WTC11 (cell line): ENCODE measurements around the gene NFXL1. TPM values are rescaled to one million over a fixed set of nuclear protein-coding genes. Genes with fewer than 3 reads are reported as not detected.
A peak's percentile ranks its signal among the peaks of the same experiment; 100 is the strongest.

ENCODE experiments used
- ATAC-seq: fragments of 200-7000 bp; cut with Tn5 transposase; 2 replicates; pipeline ENCODE4 v1.10.0; 2021; ENCODE audit warnings: mild to moderate bottlenecking, moderate library complexity
- CTCF ChIA-PET: fragments of 300-600 bp; sonication (Branson Sonifier 250); formaldehyde crosslinking; loops from one replicate; lab custom pipeline; 2021; ENCODE audit warnings: antibody characterized with exemption; lab: Charles Lee
- POLR2A ChIA-PET: fragments of 350-600 bp; sonication (Branson Sonifier 250); formaldehyde crosslinking; loops from one replicate; lab custom pipeline; 2021; ENCODE audit warnings: antibody characterized with exemption; lab: Charles Lee
- DNase-seq: peaks from one replicate; pipeline ENCODE4 v3.0.0; 2021; ENCODE audit warnings: low spot score
- H3K27ac Mint-ChIP-seq: 2 replicates; pipeline ENCODE4 v1.8.0; 2021; ENCODE audit warnings: mixed read lengths
- H3K27me3 Mint-ChIP-seq: 2 replicates; pipeline ENCODE4 v1.8.0; 2021; ENCODE audit warnings: low read depth, mild to moderate bottlenecking, moderate library complexity, mixed read lengths
- H3K36me3 Mint-ChIP-seq: 2 replicates; pipeline ENCODE4 v1.8.0; 2021; ENCODE audit warnings: mixed read lengths
- H3K4me1 Mint-ChIP-seq: 2 replicates; pipeline ENCODE4 v1.8.0; 2022; ENCODE audit warnings: mixed read lengths
- H3K4me3 Mint-ChIP-seq: 2 replicates; pipeline ENCODE4 v1.8.0; 2021; ENCODE audit warnings: mild to moderate bottlenecking, moderate library complexity, mixed read lengths
- H3K9me3 Mint-ChIP-seq: 2 replicates; pipeline ENCODE4 v1.8.0; 2021; ENCODE audit warnings: mixed read lengths
- CREB1 ChIP-seq: sonication (generic); formaldehyde crosslinking; IDR thresholded peaks from 2 replicates; pipeline ENCODE4 v1.8.0; 2023; ENCODE audit warnings: mild to moderate bottlenecking, missing genetic modification reagents
- FOXJ3 ChIP-seq: sonication (generic); formaldehyde crosslinking; IDR thresholded peaks from 2 replicates; pipeline ENCODE4 v1.9.0; 2021; ENCODE audit warnings: missing genetic modification reagents, mild to moderate bottlenecking, borderline replicate concordance
- FOXK1 ChIP-seq: sonication (generic); formaldehyde crosslinking; IDR thresholded peaks from 2 replicates; pipeline ENCODE4 v1.8.0; 2022; ENCODE audit warnings: mild to moderate bottlenecking, moderate library complexity, missing genetic modification reagents
- FOXP1 ChIP-seq: sonication (generic); formaldehyde crosslinking; IDR thresholded peaks from 2 replicates; pipeline ENCODE4 v1.8.0; 2022; ENCODE audit warnings: missing genetic modification reagents, mild to moderate bottlenecking, moderate library complexity, borderline replicate concordance
- GTF2I ChIP-seq: fragments of 250-450 bp; sonication (Bioruptor Pico); conservative IDR thresholded peaks from 2 replicates; pipeline ENCODE4 v1.4.0; 2021; ENCODE audit warnings: mild to moderate bottlenecking
- HMGA2 ChIP-seq: fragments of 250-450 bp; sonication (Bioruptor Pico); IDR thresholded peaks from 2 replicates; pipeline ENCODE4 v1.4.0; 2021; ENCODE audit warnings: mild to moderate bottlenecking, moderate library complexity
- HMGXB4 ChIP-seq: sonication (generic); formaldehyde crosslinking; IDR thresholded peaks from 2 replicates; pipeline ENCODE4 v1.8.1; 2023; ENCODE audit warnings: mild to moderate bottlenecking, moderate library complexity, missing genetic modification reagents
- MLX ChIP-seq: sonication (generic); formaldehyde crosslinking; IDR thresholded peaks from 2 replicates; pipeline ENCODE4 v1.8.1; 2023; ENCODE audit warnings: mild to moderate bottlenecking, missing genetic modification reagents, moderate library complexity
- NFE2L1 ChIP-seq: sonication (generic); formaldehyde crosslinking; IDR thresholded peaks from 2 replicates; pipeline ENCODE4 v1.8.1; 2023; ENCODE audit warnings: missing genetic modification reagents
- TEAD4 ChIP-seq: sonication (generic); formaldehyde crosslinking; IDR thresholded peaks from 2 replicates; pipeline ENCODE4 v1.8.0; 2022; ENCODE audit warnings: mild to moderate bottlenecking, missing genetic modification reagents
- ZBTB21 ChIP-seq: sonication (generic); formaldehyde crosslinking; IDR thresholded peaks from 2 replicates; pipeline ENCODE4 v1.8.1; 2023; ENCODE audit warnings: mild to moderate bottlenecking, missing genetic modification reagents, borderline replicate concordance
- ZMAT4 ChIP-seq: fragments of 250-450 bp; sonication (Bioruptor Pico); IDR thresholded peaks from 2 replicates; pipeline ENCODE4 v1.9.0; 2021; ENCODE audit warnings: mild to moderate bottlenecking
- ZNF138 ChIP-seq: sonication (generic); formaldehyde crosslinking; conservative IDR thresholded peaks from 2 replicates; pipeline ENCODE4 v1.8.1; 2022; ENCODE audit warnings: mild to moderate bottlenecking, moderate library complexity, missing genetic modification reagents
- ZNF281 ChIP-seq: sonication (generic); formaldehyde crosslinking; IDR thresholded peaks from 2 replicates; pipeline ENCODE4 v1.8.0; 2023; ENCODE audit warnings: mild to moderate bottlenecking, missing genetic modification reagents
- ZNF317 ChIP-seq: sonication (generic); formaldehyde crosslinking; IDR thresholded peaks from 2 replicates; pipeline ENCODE4 v1.8.1; 2023; ENCODE audit warnings: low read depth, mild to moderate bottlenecking, moderate library complexity, missing genetic modification reagents, borderline replicate concordance
- ZNF416 ChIP-seq: fragments of 250-450 bp; sonication (Bioruptor Pico); IDR thresholded peaks from 2 replicates; pipeline ENCODE4 v1.9.0; 2021; ENCODE audit warnings: mild to moderate bottlenecking, inconsistent platforms
- ZNF512 ChIP-seq: sonication (generic); formaldehyde crosslinking; IDR thresholded peaks from 2 replicates; pipeline ENCODE4 v1.8.1; 2022; ENCODE audit warnings: missing genetic modification reagents, borderline replicate concordance
- total RNA-seq: library from RNA; stranded (reverse); gene quantifications from 3 replicates; pipeline ENCODE4 v1.2.3, GENCODE V29; 2021
- TF ChIP-seq, protein P1 (sequence below): fragments of 200-600 bp; IDR thresholded peaks from 2 replicates; pipeline ENCODE4 v1.8.0; 2022; ENCODE audit warnings: antibody characterized with exemption
- TF ChIP-seq, protein P2 (sequence below): sonication (generic); formaldehyde crosslinking; IDR thresholded peaks from 2 replicates; pipeline ENCODE4 v1.8.0; 2022; ENCODE audit warnings: mild to moderate bottlenecking, missing genetic modification reagents

Gene NFXL1
- total RNA-seq, 1 experiment from 2014 or later, result 30.2 TPM

- no peak for ATAC-seq
- ChIA-PET POLR2A (no interaction called here), CTCF (no interaction called here)
- no peak for TF ChIP-seq HMGXB4 (CRISPR knock-in tag)
- TF ChIP-seq ZNF416 (CRISPR knock-in tag), result no peak
- TF ChIP-seq ZMAT4, result no peak
- no peak for TF ChIP-seq FOXP1 (CRISPR knock-in tag)
- TF ChIP-seq FOXK1 (CRISPR knock-in tag), result no peak
- no peak for TF ChIP-seq NFE2L1 (CRISPR knock-in tag)
- TF ChIP-seq, protein P1, sequence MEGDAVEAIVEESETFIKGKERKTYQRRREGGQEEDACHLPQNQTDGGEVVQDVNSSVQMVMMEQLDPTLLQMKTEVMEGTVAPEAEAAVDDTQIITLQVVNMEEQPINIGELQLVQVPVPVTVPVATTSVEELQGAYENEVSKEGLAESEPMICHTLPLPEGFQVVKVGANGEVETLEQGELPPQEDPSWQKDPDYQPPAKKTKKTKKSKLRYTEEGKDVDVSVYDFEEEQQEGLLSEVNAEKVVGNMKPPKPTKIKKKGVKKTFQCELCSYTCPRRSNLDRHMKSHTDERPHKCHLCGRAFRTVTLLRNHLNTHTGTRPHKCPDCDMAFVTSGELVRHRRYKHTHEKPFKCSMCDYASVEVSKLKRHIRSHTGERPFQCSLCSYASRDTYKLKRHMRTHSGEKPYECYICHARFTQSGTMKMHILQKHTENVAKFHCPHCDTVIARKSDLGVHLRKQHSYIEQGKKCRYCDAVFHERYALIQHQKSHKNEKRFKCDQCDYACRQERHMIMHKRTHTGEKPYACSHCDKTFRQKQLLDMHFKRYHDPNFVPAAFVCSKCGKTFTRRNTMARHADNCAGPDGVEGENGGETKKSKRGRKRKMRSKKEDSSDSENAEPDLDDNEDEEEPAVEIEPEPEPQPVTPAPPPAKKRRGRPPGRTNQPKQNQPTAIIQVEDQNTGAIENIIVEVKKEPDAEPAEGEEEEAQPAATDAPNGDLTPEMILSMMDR, result no peak
- TF ChIP-seq ZBTB21 (CRISPR knock-in tag), result no peak
- TF ChIP-seq, protein P2, sequence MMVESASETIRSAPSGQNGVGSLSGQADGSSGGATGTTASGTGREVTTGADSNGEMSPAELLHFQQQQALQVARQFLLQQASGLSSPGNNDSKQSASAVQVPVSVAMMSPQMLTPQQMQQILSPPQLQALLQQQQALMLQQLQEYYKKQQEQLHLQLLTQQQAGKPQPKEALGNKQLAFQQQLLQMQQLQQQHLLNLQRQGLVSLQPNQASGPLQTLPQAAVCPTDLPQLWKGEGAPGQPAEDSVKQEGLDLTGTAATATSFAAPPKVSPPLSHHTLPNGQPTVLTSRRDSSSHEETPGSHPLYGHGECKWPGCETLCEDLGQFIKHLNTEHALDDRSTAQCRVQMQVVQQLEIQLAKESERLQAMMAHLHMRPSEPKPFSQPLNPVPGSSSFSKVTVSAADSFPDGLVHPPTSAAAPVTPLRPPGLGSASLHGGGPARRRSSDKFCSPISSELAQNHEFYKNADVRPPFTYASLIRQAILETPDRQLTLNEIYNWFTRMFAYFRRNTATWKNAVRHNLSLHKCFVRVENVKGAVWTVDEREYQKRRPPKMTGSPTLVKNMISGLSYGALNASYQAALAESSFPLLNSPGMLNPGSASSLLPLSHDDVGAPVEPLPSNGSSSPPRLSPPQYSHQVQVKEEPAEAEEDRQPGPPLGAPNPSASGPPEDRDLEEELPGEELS (CRISPR knock-in tag), result no peak
- TF ChIP-seq HMGA2 (CRISPR knock-in tag), result no peak
- no peak for TF ChIP-seq ZNF281 (CRISPR knock-in tag)
- no peak for TF ChIP-seq MLX (CRISPR knock-in tag)
- no peak for TF ChIP-seq ZNF317 (CRISPR knock-in tag)
- no peak for TF ChIP-seq CREB1 (CRISPR knock-in tag)
- no peak for TF ChIP-seq ZNF512 (CRISPR knock-in tag)
- no peak for TF ChIP-seq FOXJ3 (CRISPR knock-in tag)
- TF ChIP-seq TEAD4 (CRISPR knock-in tag), result no peak
- no peak for TF ChIP-seq ZNF138
- no peak for TF ChIP-seq GTF2I (CRISPR knock-in tag)
- TF ChIP-seq, all 79 proteins: peak for 0
- Mint-ChIP-seq H3K36me3 (peaks cover 65% of the 10 kb centered on the region), H3K4me1 (no peaks in the 10 kb centered on the region), H3K27ac (0 out of 2 replicates have a peak overlapping the region, but pooled peaks have one; percentile 4), H3K9me3 (peaks cover 15% of the 10 kb centered on the region), H3K27me3 (no peaks in the 10 kb centered on the region), H3K4me3 (no peak overlapping the region)
- DNase-seq, result no peak
Observed at GRCh38 chr4:47876310-47876709, 38.1 kb downstream of the NFXL1 start.
